Lung (tissue), 12 donors: Measurements from ENCODE around the gene GUCY2C. TPM values are rescaled to one million over a fixed set of nuclear protein-coding genes. Genes with fewer than 3 reads are reported as not detected.

Experiments
- ATAC-seq: fragments of 200-7000 bp; cut with Tn5 transposase; one replicate; pipeline ENCODE4 v1.9.1; 2020; ENCODE audit warnings: moderate number of reproducible peaks; ENCODE audit not compliant: insufficient read depth, low FRiP score
- DNase-seq, 3 donors: peaks; one replicate each; pipeline ENCODE4 v3.0.0-alpha.2; 2013 to 2017
- H3K27ac ChIP-seq, 2 donors: one replicate each; pipeline ENCODE4 v1.5.1; 2013; ENCODE audit warnings: mild to moderate bottlenecking in 2 of 2, moderate library complexity in 2 of 2, control low read depth in 1 of 2, inconsistent platforms in 1 of 2, low read depth in 1 of 2, low read length in 1 of 2
- H3K27me3 ChIP-seq, 3 donors: one replicate each; pipeline ENCODE4 v1.5.1; 2013; ENCODE audit warnings: low read length in 2 of 3; ENCODE audit not compliant: control insufficient read depth in 3 of 3, insufficient read depth in 3 of 3
- H3K36me3 ChIP-seq, 4 donors: one replicate each; pipeline ENCODE4 v1.5.1; 2013; ENCODE audit warnings: low read length in 4 of 4, mild to moderate bottlenecking in 1 of 4, moderate library complexity in 1 of 4; ENCODE audit not compliant: control insufficient read depth in 4 of 4, insufficient read depth in 4 of 4
- H3K4me1 ChIP-seq, 5 donors: one replicate each; pipeline ENCODE4 v1.5.1; 2013; ENCODE audit warnings: low read length in 5 of 5, mild to moderate bottlenecking in 2 of 5, moderate library complexity in 1 of 5; ENCODE audit not compliant: control insufficient read depth in 5 of 5, insufficient read depth in 5 of 5
- H3K4me3 ChIP-seq: one replicate; pipeline ENCODE4 v1.5.1; 2013; ENCODE audit warnings: mild to moderate bottlenecking, control low read depth, moderate library complexity
- H3K9ac ChIP-seq, 2 donors: one replicate each; pipeline ENCODE4 v1.5.1; 2013; ENCODE audit warnings: low read length in 2 of 2, control low read depth in 1 of 2; ENCODE audit not compliant: insufficient read depth in 1 of 2
- H3K9me3 ChIP-seq, 4 donors: one replicate each; pipeline ENCODE4 v1.5.1; 2013; ENCODE audit warnings: low read length in 3 of 4, mild to moderate bottlenecking in 1 of 4, moderate library complexity in 1 of 4; ENCODE audit not compliant: control insufficient read depth in 4 of 4, insufficient read depth in 3 of 4
- WGBS, 2 donors: extraction: QIAGEN DNeasy Blood & Tissue Kit; methylation state at CpG; one replicate each; pipeline ENCODE4 v1.1.7; 2013; 5-methylcytosine and 5-hydroxymethylcytosine counted together
- polyA plus RNA-seq, 2 donors: library from polyadenylated mRNA; stranded (reverse); fragments of 200-250 nt; gene quantifications; one replicate each; pipeline ENCODE4 v1.2.1, GENCODE V29; 2013
- total RNA-seq, 2 donors: library from RNA; depleted of rRNA in 1 of 2; stranded (reverse); fragments of >200 nt in 1 of 2; gene quantifications; one replicate each; pipeline ENCODE4 v1.2.1, GENCODE V29; 2014 to 2021
- TF ChIP-seq, protein P1 (sequence below): IDR thresholded peaks from 2 replicates; pipeline ENCODE4 v1.5.1; 2012; ENCODE audit warnings: mild to moderate bottlenecking; ENCODE audit errors: control extremely low read depth, extremely low read depth
- donor health status: control.
- donor health status: control.
- donor health status: Bipolar disorder and iron deficiency.
- donor health status: healthy.
- donor health status: DM: yes; HTN: yes; CAD: no.

The GUCY2C gene
- total and polyA plus RNA-seq, 4 donors, result 0.02 TPM; not detected in 3

- no peak for ATAC-seq
These were observed 84.7 kb downstream of the GUCY2C start for GRCh38 chr12:14611640-14612203.

DNA sequence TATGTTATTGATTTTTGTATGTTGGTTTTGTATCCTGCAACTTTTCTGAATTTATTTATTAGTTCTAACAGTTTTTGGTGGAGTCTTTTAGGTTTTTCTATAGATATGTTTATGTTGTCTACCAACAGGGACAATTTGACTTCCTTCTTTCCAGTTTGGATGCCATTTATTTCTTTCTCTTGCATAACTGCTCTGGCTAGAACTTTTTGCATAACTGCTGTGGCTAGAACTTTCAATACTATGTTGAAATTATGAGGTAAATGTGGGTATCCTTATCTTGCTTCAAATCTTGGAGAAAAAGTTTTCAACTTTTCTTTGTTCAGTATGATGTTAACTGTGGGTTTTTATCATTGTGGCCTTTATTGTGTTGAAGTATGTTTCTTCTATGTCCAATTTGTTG lies 88.8 kb downstream of the GUCY2C start:
- no peaks in the 10 kb centered on the region for H3K27me3 ChIP-seq
- peaks cover 0 to 7% (median 2%) of the 10 kb centered on the region in 4 donors for H3K9me3 ChIP-seq
- TF ChIP-seq, protein P1, sequence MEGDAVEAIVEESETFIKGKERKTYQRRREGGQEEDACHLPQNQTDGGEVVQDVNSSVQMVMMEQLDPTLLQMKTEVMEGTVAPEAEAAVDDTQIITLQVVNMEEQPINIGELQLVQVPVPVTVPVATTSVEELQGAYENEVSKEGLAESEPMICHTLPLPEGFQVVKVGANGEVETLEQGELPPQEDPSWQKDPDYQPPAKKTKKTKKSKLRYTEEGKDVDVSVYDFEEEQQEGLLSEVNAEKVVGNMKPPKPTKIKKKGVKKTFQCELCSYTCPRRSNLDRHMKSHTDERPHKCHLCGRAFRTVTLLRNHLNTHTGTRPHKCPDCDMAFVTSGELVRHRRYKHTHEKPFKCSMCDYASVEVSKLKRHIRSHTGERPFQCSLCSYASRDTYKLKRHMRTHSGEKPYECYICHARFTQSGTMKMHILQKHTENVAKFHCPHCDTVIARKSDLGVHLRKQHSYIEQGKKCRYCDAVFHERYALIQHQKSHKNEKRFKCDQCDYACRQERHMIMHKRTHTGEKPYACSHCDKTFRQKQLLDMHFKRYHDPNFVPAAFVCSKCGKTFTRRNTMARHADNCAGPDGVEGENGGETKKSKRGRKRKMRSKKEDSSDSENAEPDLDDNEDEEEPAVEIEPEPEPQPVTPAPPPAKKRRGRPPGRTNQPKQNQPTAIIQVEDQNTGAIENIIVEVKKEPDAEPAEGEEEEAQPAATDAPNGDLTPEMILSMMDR, result no peak
- DNase-seq (no peak), ATAC-seq (no peak)
- H3K9ac ChIP-seq, result no peak overlapping the region
- H3K4me3 ChIP-seq, result no peak overlapping the region
- H3K27ac ChIP-seq, result no peak overlapping the region
- H3K4me1 ChIP-seq, result peaks cover 0 to 7% (median 0%) of the 10 kb centered on the region in 5 donors
- no peaks in the 10 kb centered on the region for H3K36me3 ChIP-seq

More at GRCh38 chr12:14611640-14612203, 84.7 kb downstream of the GUCY2C start:
- TF ChIP-seq, protein P1, result no peak
- Histone ChIP-seq H3K9ac (no peak overlapping the region), H3K4me3 (no peak overlapping the region), H3K9me3 (peaks cover 0 to 5% (median 1%) of the 10 kb centered on the region in 4 donors), H3K36me3 (no peaks in the 10 kb centered on the region), H3K27me3 (no peaks in the 10 kb centered on the region), H3K4me1 (peaks cover 0 to 21% (median 0%) of the 10 kb centered on the region in 5 donors), H3K27ac (no peak overlapping the region)
- 89 to 94% methylated on average over 3 of the region's 3 CpGs for WGBS, 2 donors
- DNase-seq, result no peak

DNA sequence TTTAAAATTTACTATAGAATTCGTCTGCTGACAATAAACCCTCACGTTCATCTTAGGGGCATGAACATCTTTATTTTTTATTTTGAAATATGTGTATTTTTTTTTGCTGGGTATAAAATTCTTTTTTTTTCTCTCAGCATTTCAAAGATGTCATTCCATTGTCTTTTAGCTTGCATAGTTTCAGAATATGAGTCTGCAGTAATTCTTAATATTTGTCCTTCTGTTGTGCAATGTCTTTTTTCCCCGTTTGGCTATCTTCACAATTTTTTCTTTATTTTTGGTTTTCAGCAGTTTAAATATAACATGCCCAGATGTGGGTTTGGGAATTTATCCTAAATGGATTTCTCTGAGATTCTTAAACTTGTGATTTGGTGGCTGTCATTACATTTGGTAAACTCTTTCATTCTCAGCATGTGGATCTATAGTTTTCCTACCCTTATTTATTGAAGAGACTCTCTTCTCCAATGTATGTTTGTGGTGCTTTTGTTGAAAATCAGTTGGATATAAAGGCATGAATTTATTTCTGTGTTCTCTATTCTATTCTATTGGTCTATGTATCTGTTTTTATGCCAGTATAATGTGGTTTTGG lies 90.9 kb downstream of the GUCY2C start:
- Histone ChIP-seq H3K27ac (no peak overlapping the region), H3K9me3 (peaks cover 0 to 3% (median under 1%) of the 10 kb centered on the region in 4 donors), H3K4me3 (no peak overlapping the region), H3K4me1 (no peaks in the 10 kb centered on the region), H3K27me3 (no peaks in the 10 kb centered on the region), H3K9ac (no peak overlapping the region), H3K36me3 (no peaks in the 10 kb centered on the region)
- no peak for ATAC-seq
- TF ChIP-seq, protein P1, result no peak
- DNase-seq, result no peak
- 83 to 84% methylated on average over 3 of the region's 3 CpGs for WGBS, 2 donors
